K562 (cell line): ENCODE measurements around the gene BRCA1. TPM values are rescaled to one million over a fixed set of nuclear protein-coding genes. Genes with fewer than 3 reads are reported as not detected.
A peak's percentile ranks its signal among the peaks of the same experiment; 100 is the strongest.

Experiments used
- ATAC-seq: fragments of 200-7000 bp; cut with Tn5 transposase; 3 replicates; pipeline ENCODE4 v1.9.1; 2020; ENCODE audit warnings: moderate library complexity
- BruUV-seq: library from RNA; stranded (reverse); fragments of 400-500 nt; replicated peaks from 2 replicates; lab custom pipeline; 2021; lab: Mats Ljungman, UMichigan
- CTCF ChIA-PET: fragments of 300-600 bp; formaldehyde crosslinking; extraction: SDS; loops from one replicate; lab custom pipeline; 2021; ENCODE audit warnings: low intra/inter-chr PET ratio; lab: Yijun Ruan, JAX
- POLR2A ChIA-PET: fragments of 300-600, 350-650 bp; sonication (Branson Sonifier 250); formaldehyde crosslinking; extraction: SDS; loops from one replicate; lab custom pipeline; 2021; ENCODE audit warnings: antibody characterized with exemption, inconsistent platforms; lab: Yijun Ruan, JAX
- DNase-seq, 4 experiments: peaks; one replicate each; pipeline versions ENCODE4 v3.0.0 to v3.0.0-alpha.2; 2011 to 2018; ENCODE audit warnings: low spot score in 3 of 4, mixed read lengths in 3 of 4; ENCODE audit errors: extremely low read depth in 1 of 4
- FAIRE-seq: peaks from 2 replicates; lab custom pipeline; 2011; peaks lifted over from hg19 to GRCh38; lab: Jason Lieb, UNC
- H2AFZ ChIP-seq: 2 replicates; pipeline ENCODE4 v1.6.0; 2011; ENCODE audit warnings: low read depth, low read length, control low read depth, inconsistent platforms
- H3K27ac ChIP-seq: fragments of 200-600 bp; 3 replicates; pipeline ENCODE4 v1.8.0; 2011; ENCODE audit warnings: low read depth, mild to moderate bottlenecking, control low read depth, inconsistent platforms, low read length, moderate library complexity, mixed read lengths; ENCODE audit errors: extremely low read depth
- H3K27me3 ChIP-seq, 2 experiments: fragments of 300-600 bp in 1 of 2; 2 replicates in 1 of 2; 3 replicates in 1 of 2; pipeline versions ENCODE4 v1.6.0 to v1.8.0; 2011; ENCODE audit warnings: inconsistent platforms in 2 of 2, low read length in 2 of 2, mild to moderate bottlenecking in 1 of 2, mixed read lengths in 1 of 2, moderate library complexity in 1 of 2; ENCODE audit not compliant: control insufficient read depth in 2 of 2, insufficient read depth in 2 of 2
- H3K36me3 ChIP-seq: fragments of 300-600 bp; 3 replicates; pipeline ENCODE4 v1.8.0; 2011; ENCODE audit warnings: mild to moderate bottlenecking, low read length, inconsistent platforms; ENCODE audit not compliant: control insufficient read depth, insufficient read depth
- H3K4me1 ChIP-seq, 2 experiments: fragments of 200-600 bp in 1 of 2; replicated peaks in 1 of 2; 2 replicates in 1 of 2; 3 replicates in 1 of 2; pipeline versions ENCODE4 v1.5.1 to v1.8.0; 2011; ENCODE audit warnings: inconsistent platforms in 2 of 2, low read length in 2 of 2, mild to moderate bottlenecking in 1 of 2, mixed read lengths in 1 of 2, moderate library complexity in 1 of 2; ENCODE audit not compliant: control insufficient read depth in 2 of 2, insufficient read depth in 2 of 2
- H3K4me2 ChIP-seq: 2 replicates; pipeline ENCODE4 v1.6.1; 2011; ENCODE audit warnings: low read length, control low read depth, inconsistent platforms, mixed read lengths; ENCODE audit not compliant: insufficient read depth
- H3K4me3 ChIP-seq: fragments of 200-600 bp; sonication (generic), shearing (Covaris generic); 2 replicates; pipeline ENCODE4 v1.5.1; 2016; ENCODE audit warnings: control low read depth, inconsistent platforms
- H3K79me2 ChIP-seq: fragments of 200-600 bp; 3 replicates; pipeline ENCODE4 v1.8.0; 2011; ENCODE audit warnings: low read length, inconsistent platforms; ENCODE audit not compliant: control insufficient read depth, insufficient read depth
- H3K9ac ChIP-seq, 2 experiments: 2 replicates each; pipeline versions ENCODE4 v1.6.0 to v1.6.1; 2011; ENCODE audit warnings: low read depth in 2 of 2, low read length in 2 of 2, control low read depth in 1 of 2, inconsistent platforms in 1 of 2, mild to moderate bottlenecking in 1 of 2, mixed read lengths in 1 of 2; ENCODE audit not compliant: insufficient read depth in 1 of 2
- H3K9me1 ChIP-seq: one replicate; pipeline ENCODE4 v1.6.0; 2011; ENCODE audit warnings: inconsistent platforms, mild to moderate bottlenecking, low read length, moderate library complexity; ENCODE audit not compliant: control insufficient read depth, insufficient read depth
- H3K9me3 ChIP-seq: replicated peaks from 2 replicates; pipeline ENCODE4 v1.5.1; 2011; ENCODE audit warnings: low read depth, low read length, inconsistent platforms; ENCODE audit not compliant: control insufficient read depth, insufficient read depth
- H4K20me1 ChIP-seq: replicated peaks from 2 replicates; pipeline ENCODE4 v1.6.1; 2011; ENCODE audit warnings: low read length, inconsistent platforms, mixed read lengths; ENCODE audit not compliant: control insufficient read depth, insufficient read depth
- CBX5 ChIP-seq: IDR thresholded peaks from 2 replicates; pipeline ENCODE4 v1.6.1; 2014; ENCODE audit warnings: low read depth, borderline replicate concordance
- DIDO1 ChIP-seq: fragments of 450-650 bp; IDR thresholded peaks from 2 replicates; pipeline ENCODE4 v1.6.1; 2016; ENCODE audit warnings: low read depth, missing biosample characterization, missing genetic modification characterization
- SAFB2 ChIP-seq: fragments of 200-400 bp; formaldehyde crosslinking; IDR thresholded peaks from 2 replicates; pipeline ENCODE4 v1.6.1; 2018; ENCODE audit warnings: borderline replicate concordance, low read length, low read depth, moderate library complexity; ENCODE audit not compliant: severe bottlenecking
- TBP ChIP-seq: optimal IDR thresholded peaks from 2 replicates; pipeline ENCODE3; 2011; ENCODE audit warnings: low read depth, low read length, improper control_type of control experiment
- ZKSCAN8 ChIP-seq: fragments of 200-800 bp; sonication (Bioruptor generic); IDR thresholded peaks from 2 replicates; pipeline ENCODE4 v1.6.1; 2016; ENCODE audit warnings: missing genetic modification characterization, missing compliant biosample characterization
- ZNF12 ChIP-seq: sonication (generic); formaldehyde crosslinking; IDR thresholded peaks from 2 replicates; pipeline ENCODE4 v1.4.0; 2020; ENCODE audit warnings: mild to moderate bottlenecking, missing genetic modification reagents
- ZNF217 ChIP-seq: sonication (generic); formaldehyde crosslinking; IDR thresholded peaks from 2 replicates; pipeline ENCODE4 v1.8.0; 2022; ENCODE audit warnings: mild to moderate bottlenecking, missing genetic modification reagents
- ZNF561 ChIP-seq: fragments of 450-650 bp; formaldehyde crosslinking; conservative IDR thresholded peaks from 2 replicates; pipeline ENCODE4 v1.4.0; 2020; ENCODE audit warnings: mild to moderate bottlenecking, moderate library complexity
- WGBS: fragments of 100-300 bp; shearing (Covaris generic); methylation state at CpG from one replicate; pipeline ENCODE4 v1.1.6; 2016; ENCODE audit warnings: low coverage, mixed read lengths; ENCODE audit not compliant: insufficient coverage; ENCODE audit errors: missing lambda C conversion rate; 5-methylcytosine and 5-hydroxymethylcytosine counted together
- in situ Hi-C: fragments of 300-500 bp; cut with MboI; formaldehyde crosslinking; loops from 4 replicates; pipeline ENCODE4 v1.15.0; 2018; ENCODE audit warnings: inconsistent platforms, mixed read lengths
- intact Hi-C: fragments of 100-400 bp; cut with micrococcal nuclease; formaldehyde crosslinking; loops from 2 replicates; pipeline ENCODE4 v1.14.2; 2022
- polyA plus RNA-seq, 8 experiments: library from polyadenylated mRNA; depleted of rRNA in 4 of 8; stranded (reverse) in 5 of 8; unstranded in 3 of 8; fragments of >200 nt; fragmentation: Nextera tagmentation in 2 of 8; fragmentation: Illumina TruSeq in 1 of 8; extraction: Ambion mirVana in 2 of 8; extraction: Trizol in 1 of 8; gene quantifications; 2 replicates each; pipeline versions ENCODE4 v1.2.1 to v1.2.3, GENCODE V29; 2011 to 2014; ENCODE audit warnings: inconsistent platforms in 1 of 8, missing spikeins in 1 of 8
- total RNA-seq, 7 experiments: library from RNA; depleted of rRNA in 6 of 7; stranded (reverse); fragments of >200 nt in 6 of 7; fragmentation: Illumina TruSeq in 2 of 7; extraction: Trizol in 2 of 7; gene quantifications; 2 replicates each; pipeline versions ENCODE4 v1.2.1 to v1.2.3, GENCODE V29; 2011 to 2021; ENCODE audit warnings: low replicate concordance in 1 of 7
- TF ChIP-seq, protein P1 (sequence below): sonication (generic); formaldehyde crosslinking; IDR thresholded peaks from 2 replicates; pipeline ENCODE4 v1.8.1; 2022; ENCODE audit warnings: missing genetic modification reagents
- TF ChIP-seq, protein P2 (sequence below), 3 experiments: fragments of 200-800 bp in 1 of 3; fragments of 250-450 bp in 1 of 3; fragments of 450-650 bp in 1 of 3; sonication (Bioruptor Pico) in 1 of 3; sonication (Bioruptor generic) in 1 of 3; formaldehyde crosslinking in 1 of 3; IDR thresholded peaks; 2 replicates each; pipeline versions ENCODE4 v1.6.1 to v1.8.0; 2016 to 2022; ENCODE audit warnings: mild to moderate bottlenecking in 2 of 3, missing genetic modification characterization in 2 of 3, missing compliant biosample characterization in 1 of 3, moderate library complexity in 1 of 3

Gene BRCA1
- total and polyA plus RNA-seq, 9 of the 15 experiments (the other 6 are each of a cell fraction or from before 2014, with no cell fraction given), result 25.9 to 95.3 (median 62.3) TPM

DNA sequence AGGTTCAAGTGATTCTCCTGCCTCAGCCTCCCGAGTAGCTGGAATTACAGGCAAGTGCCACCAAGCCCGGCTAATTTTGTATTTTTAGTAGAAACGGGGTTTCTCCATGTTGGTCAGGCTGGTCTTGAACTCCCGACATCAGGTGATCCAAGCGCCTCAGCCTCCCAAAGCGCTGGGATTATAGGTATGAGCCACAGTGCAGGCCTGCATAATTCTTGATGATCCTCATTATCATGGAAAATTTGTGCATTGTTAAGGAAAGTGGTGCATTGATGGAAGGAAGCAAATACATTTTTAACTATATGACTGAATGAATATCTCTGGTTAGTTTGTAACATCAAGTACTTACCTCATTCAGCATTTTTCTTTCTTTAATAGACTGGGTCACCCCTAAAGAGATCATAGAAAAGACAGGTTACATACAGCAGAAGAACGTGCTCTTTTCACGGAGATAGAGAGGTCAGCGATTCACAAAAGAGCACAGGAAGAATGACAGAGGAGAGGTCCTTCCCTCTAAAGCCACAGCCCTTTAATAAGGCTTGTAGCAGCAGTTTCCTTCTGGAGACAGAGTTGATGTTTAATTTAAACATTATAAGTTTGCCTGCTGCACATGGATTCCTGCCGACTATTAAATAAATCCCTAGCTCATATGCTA is 62.1 kb downstream of the BRCA1 start:
- CTCF ChIA-PET, result no interaction called here
- Histone ChIP-seq H3K36me3 (peaks cover 71% of the 10 kb centered on the region), H3K27ac (no peak overlapping the region), H4K20me1 (no peaks in the 10 kb centered on the region), H3K27me3 (no peaks in the 10 kb centered on the region), H3K9ac (no peak overlapping the region), H3K4me2 (no peak overlapping the region), H3K4me3 (no peak overlapping the region), H3K9me3 (no peaks in the 10 kb centered on the region), H3K4me1 (no peaks in the 10 kb centered on the region), H3K9me1 (no peaks in the 10 kb centered on the region), H3K79me2 (no peaks in the 10 kb centered on the region), H2AFZ (no peak overlapping the region)
- POLR2A ChIA-PET, result interaction anchor here (0.8 to 1.4 kb wide), 3 partner anchors 12 to 253 kb away, joined by 3 to 4 read pairs (median 3); partner anchors contain the start of gene BRCA1
- 95% methylated on average over 10 of the region's 10 CpGs for WGBS
- intact Hi-C loops, result no loop called here
- in situ Hi-C loops, result no loop called here
- DNase-seq (no peak), ATAC-seq (no peak), FAIRE-seq (no peak)
- TF ChIP-seq, protein P1, sequence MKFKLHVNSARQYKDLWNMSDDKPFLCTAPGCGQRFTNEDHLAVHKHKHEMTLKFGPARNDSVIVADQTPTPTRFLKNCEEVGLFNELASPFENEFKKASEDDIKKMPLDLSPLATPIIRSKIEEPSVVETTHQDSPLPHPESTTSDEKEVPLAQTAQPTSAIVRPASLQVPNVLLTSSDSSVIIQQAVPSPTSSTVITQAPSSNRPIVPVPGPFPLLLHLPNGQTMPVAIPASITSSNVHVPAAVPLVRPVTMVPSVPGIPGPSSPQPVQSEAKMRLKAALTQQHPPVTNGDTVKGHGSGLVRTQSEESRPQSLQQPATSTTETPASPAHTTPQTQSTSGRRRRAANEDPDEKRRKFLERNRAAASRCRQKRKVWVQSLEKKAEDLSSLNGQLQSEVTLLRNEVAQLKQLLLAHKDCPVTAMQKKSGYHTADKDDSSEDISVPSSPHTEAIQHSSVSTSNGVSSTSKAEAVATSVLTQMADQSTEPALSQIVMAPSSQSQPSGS (CRISPR knock-in tag), result no peak
- no peak for TF ChIP-seq CBX5
- no peak for TF ChIP-seq ZNF561 (CRISPR knock-in tag)
- no peak for TF ChIP-seq ZKSCAN8 (CRISPR knock-in tag)
- no peak for TF ChIP-seq ZNF217 (CRISPR knock-in tag)
- TF ChIP-seq TBP, result no peak
- TF ChIP-seq, protein P2, sequence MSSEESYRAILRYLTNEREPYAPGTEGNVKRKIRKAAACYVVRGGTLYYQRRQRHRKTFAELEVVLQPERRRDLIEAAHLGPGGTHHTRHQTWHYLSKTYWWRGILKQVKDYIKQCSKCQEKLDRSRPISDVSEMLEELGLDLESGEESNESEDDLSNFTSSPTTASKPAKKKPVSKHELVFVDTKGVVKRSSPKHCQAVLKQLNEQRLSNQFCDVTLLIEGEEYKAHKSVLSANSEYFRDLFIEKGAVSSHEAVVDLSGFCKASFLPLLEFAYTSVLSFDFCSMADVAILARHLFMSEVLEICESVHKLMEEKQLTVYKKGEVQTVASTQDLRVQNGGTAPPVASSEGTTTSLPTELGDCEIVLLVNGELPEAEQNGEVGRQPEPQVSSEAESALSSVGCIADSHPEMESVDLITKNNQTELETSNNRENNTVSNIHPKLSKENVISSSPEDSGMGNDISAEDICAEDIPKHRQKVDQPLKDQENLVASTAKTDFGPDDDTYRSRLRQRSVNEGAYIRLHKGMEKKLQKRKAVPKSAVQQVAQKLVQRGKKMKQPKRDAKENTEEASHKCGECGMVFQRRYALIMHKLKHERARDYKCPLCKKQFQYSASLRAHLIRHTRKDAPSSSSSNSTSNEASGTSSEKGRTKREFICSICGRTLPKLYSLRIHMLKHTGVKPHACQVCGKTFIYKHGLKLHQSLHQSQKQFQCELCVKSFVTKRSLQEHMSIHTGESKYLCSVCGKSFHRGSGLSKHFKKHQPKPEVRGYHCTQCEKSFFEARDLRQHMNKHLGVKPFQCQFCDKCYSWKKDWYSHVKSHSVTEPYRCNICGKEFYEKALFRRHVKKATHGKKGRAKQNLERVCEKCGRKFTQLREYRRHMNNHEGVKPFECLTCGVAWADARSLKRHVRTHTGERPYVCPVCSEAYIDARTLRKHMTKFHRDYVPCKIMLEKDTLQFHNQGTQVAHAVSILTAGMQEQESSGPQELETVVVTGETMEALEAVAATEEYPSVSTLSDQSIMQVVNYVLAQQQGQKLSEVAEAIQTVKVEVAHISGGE (CRISPR knock-in tag; IDR thresholded peaks at IDR 0.05), result no peak
- TF ChIP-seq DIDO1 (tag), result no peak
- TF ChIP-seq ZNF12 (CRISPR knock-in tag), result no peak
- no peak for TF ChIP-seq SAFB2
- TSS peak; percentile 21 for BruUV-seq
